ENCODE data around the gene ADM5. TPM values are rescaled to one million over a fixed set of nuclear protein-coding genes. Genes with fewer than 3 reads are reported as not detected.

ADM5 gene
- total and polyA plus RNA-seq, 2 experiments from 2014 or later = 2.8 to 5.7 TPM

- no peak for TF ChIP-seq REST (IDR thresholded peaks at IDR 0.05; ENCODE audit: unreplicated experiment)
- TF ChIP-seq ZNF114 (CRISPR knock-in tag; IDR thresholded peaks at IDR 0.05) = no peak
- no peak for TF ChIP-seq CREB1 (CRISPR knock-in tag; IDR thresholded peaks at IDR 0.05; ENCODE audit: low read depth)
- TF ChIP-seq ETS1 (IDR thresholded peaks at IDR 0.05) = no peak
- no peak for TF ChIP-seq JUNB (IDR thresholded peaks at IDR 0.05; ENCODE audit: unreplicated experiment)
- no peak for TF ChIP-seq ZNF331 (CRISPR knock-in tag; IDR thresholded peaks at IDR 0.05; ENCODE audit: low read depth)
- no peak for TF ChIP-seq EZH2 (IDR thresholded peaks at IDR 0.05; ENCODE audit: low read depth, unreplicated experiment)
- TF ChIP-seq CTCF (conservative IDR thresholded peaks at IDR 0.05; ENCODE audit: low read depth in 2 of 2) = no peak
- TF ChIP-seq NANOG (IDR thresholded peaks at IDR 0.05; ENCODE audit: borderline replicate concordance) = no peak
Measured at GRCh38 chr19:49652551-49653465, 36.6 kb upstream of the ADM5 start (continued).

- no peak overlapping the region for H3K27ac ChIP-seq (ENCODE audit: low read depth)
- peaks cover 8% of the 10 kb centered on the region for H3K4me1 Mint-ChIP-seq
- no peak overlapping the region for H3K4me3 ChIP-seq
- ATAC-seq (no peak), DNase-seq (ENCODE audit: low spot score) (no peak)
- peaks cover 61% of the 10 kb centered on the region for H3K36me3 Mint-ChIP-seq (ENCODE audit: low read depth)
- H3K27me3 Mint-ChIP-seq (ENCODE audit: insufficient read depth, low read depth, poor library complexity) = peaks cover 7% of the 10 kb centered on the region
- no peaks in the 10 kb centered on the region for H3K9me2 ChIP-seq (ENCODE audit: insufficient read depth)
- peaks cover 13% of the 10 kb centered on the region for H3K36me3 ChIP-seq (ENCODE audit: insufficient read depth)
- H3K4me2 ChIP-seq = no peak overlapping the region
- H3K27ac Mint-ChIP-seq = no peak overlapping the region
- no peaks in the 10 kb centered on the region; the same call in 1 of the 2 replicates for H4K20me1 ChIP-seq (replicated peaks; ENCODE audit: insufficient read depth)
- no peak overlapping the region for H3K4me3 Mint-ChIP-seq
- peaks cover 6% of the 10 kb centered on the region; the same call in 1 of the 2 replicates for H3F3A ChIP-seq (replicated peaks; ENCODE audit: low read depth)
- H2AFZ ChIP-seq = no peak overlapping the region
- H3K9me3 Mint-ChIP-seq = peaks cover 3% of the 10 kb centered on the region; the same call in 1 of the 3 replicates
- no peaks in the 10 kb centered on the region for H3K27me3 ChIP-seq (ENCODE audit: insufficient read depth)
- H3K4me1 ChIP-seq (ENCODE audit: insufficient read depth) = no peaks in the 10 kb centered on the region
- H3K79me2 ChIP-seq (replicated peaks; ENCODE audit: insufficient read depth) = no peaks in the 10 kb centered on the region
- TF ChIP-seq ETS1 (IDR thresholded peaks at IDR 0.05) (no peak), REST (IDR thresholded peaks at IDR 0.05; ENCODE audit: unreplicated experiment) (no peak)
Measured at GRCh38 chr19:49653466-49653806, 36.0 kb upstream of the ADM5 start.

All from GM23338 (cell line).